ENCODE results near the gene CNEP1R1. TPM values are rescaled to one million over a fixed set of nuclear protein-coding genes. Genes with fewer than 3 reads are reported as not detected.

CNEP1R1 gene
- total and polyA plus RNA-seq, 2 of the 4 experiments (the other 2 are of a cell fraction) = 16.1 to 22.0 TPM

DNA sequence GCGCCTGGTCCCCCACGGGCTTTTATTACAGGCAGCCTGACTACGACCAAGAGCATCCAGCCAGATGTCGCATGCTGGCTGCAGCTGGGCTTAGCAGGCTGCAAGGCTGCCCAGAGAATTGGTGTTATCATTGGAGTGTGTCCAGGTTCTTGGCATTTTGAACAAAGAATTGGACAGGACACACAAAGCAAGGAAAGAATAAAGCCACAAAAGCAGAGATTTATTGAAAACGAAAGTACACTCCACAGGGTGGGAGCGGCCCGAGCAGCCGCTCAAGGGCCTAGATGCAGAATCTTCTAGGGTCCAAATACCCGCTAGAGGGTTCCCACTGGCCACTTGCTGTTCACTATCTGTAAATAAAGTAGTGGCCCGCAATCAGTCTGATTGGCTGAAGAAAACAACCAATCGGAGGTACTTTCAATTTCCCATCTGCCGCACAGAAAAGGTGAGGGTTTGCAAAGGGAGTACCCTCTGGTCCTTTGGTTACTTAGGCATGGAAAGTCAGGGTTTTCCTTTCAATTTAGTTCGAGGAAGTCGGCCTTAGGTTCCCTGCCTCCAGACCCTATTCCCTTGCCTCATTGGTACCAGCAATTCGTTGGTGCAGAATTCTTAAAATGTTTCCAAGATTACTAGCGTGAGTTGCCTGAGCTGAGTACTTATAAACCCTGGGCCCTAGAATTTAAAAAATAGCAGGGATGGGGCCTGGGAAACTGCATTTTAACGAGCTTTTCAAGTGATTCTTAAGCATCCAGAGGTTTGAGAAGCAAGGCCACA, 38.5 kb upstream of the CNEP1R1 start:
- no peaks in the 10 kb centered on the region for H3K9me1 ChIP-seq (ENCODE audit: insufficient read depth, low read length)
- H4K20me1 ChIP-seq (ENCODE audit: insufficient read depth, low read length) = no peaks in the 10 kb centered on the region
- H2BK120ac ChIP-seq (ENCODE audit: low read depth, low read length) = no peak overlapping the region
- H2BK15ac ChIP-seq (ENCODE audit: low read depth, low read length) = no peak overlapping the region
- no TSS peak for BruUV-seq (replicated peaks)
- peak overlapping the region; percentile 55; the same call in 1 of the 2 replicates for H3K4me2 ChIP-seq (ENCODE audit: low read depth, low read length)
- DNase-seq (peak; percentile 27), ATAC-seq (ENCODE audit: low read depth) (no peak; the same call in 1 of the 2 replicates)
- no peak overlapping the region for H3K4ac ChIP-seq (ENCODE audit: low read depth, low read length)
- H4K8ac ChIP-seq (ENCODE audit: low read depth in 2 of 2, low read length in 2 of 2) = no peak overlapping the region
- H3K79me1 ChIP-seq (ENCODE audit: low read depth in 1 of 2, low read length in 2 of 2) = no peaks in the 10 kb centered on the region
- dilution Hi-C loops (cut with HindIII; ENCODE audit: low sequenced_read_pairs, unreplicated experiment) = no loop called here
- H3K4me1 ChIP-seq (ENCODE audit: control insufficient read depth, insufficient read depth, low read length) = no peaks in the 10 kb centered on the region
- no peak overlapping the region; the same call in 1 of the 2 replicates for H3K9ac ChIP-seq (ENCODE audit: low read depth, low read length)
- no peaks in the 10 kb centered on the region for H3K9me3 ChIP-seq (ENCODE audit: control insufficient read depth, insufficient read depth, low read length)
- H2AK9ac ChIP-seq (replicated peaks; ENCODE audit: low read depth, low read length, poor library complexity) = no peak overlapping the region
- TF ChIP-seq RCOR1 (IDR thresholded peaks at IDR 0.05; ENCODE audit: insufficient replicate concordance, low read length) = no peak
- TF ChIP-seq NFE2L2 (IDR thresholded peaks at IDR 0.05; ENCODE audit: low read depth, low read length) = no peak
- H3K14ac ChIP-seq (replicated peaks; ENCODE audit: low read depth, low read length) = no peak overlapping the region
- H3K56ac ChIP-seq (ENCODE audit: extremely low read depth, insufficient read depth, low read length) = no peak overlapping the region
- H3K23ac ChIP-seq (ENCODE audit: low read depth, low read length) = no peak overlapping the region
- no peak overlapping the region for H4K91ac ChIP-seq (ENCODE audit: insufficient read depth, low read depth, low read length)
- ChIA-PET CTCF (no interaction called here), POLR2A (ENCODE audit: unreplicated experiment) (no interaction called here)
- H2BK20ac ChIP-seq (ENCODE audit: low read depth, low read length) = no peak overlapping the region
- peaks cover 1% of the 10 kb centered on the region; the same call in 1 of the 2 replicates for H3K27me3 ChIP-seq (ENCODE audit: control insufficient read depth, insufficient read depth, low read length)
- in situ Hi-C loops (cut with MboI; ENCODE audit: low sequenced_read_pairs) = no loop called here
- H4K5ac ChIP-seq (ENCODE audit: low read depth, low read length) = no peak overlapping the region
- no peak overlapping the region for H2AK5ac ChIP-seq (ENCODE audit: low read depth, low read length)
- no peak overlapping the region for H3K18ac ChIP-seq (ENCODE audit: low read depth, low read length)
- H2AFZ ChIP-seq (replicated peaks; ENCODE audit: low read length, poor library complexity) = peak overlapping the region; percentile 76
- no peak overlapping the region for H2BK5ac ChIP-seq (ENCODE audit: low read depth, low read length, poor library complexity, severe bottlenecking)
- no peak overlapping the region for H3K27ac ChIP-seq (ENCODE audit: insufficient read depth, low read length)
- no peak overlapping the region for H3K4me3 ChIP-seq (ENCODE audit: insufficient read depth, low read depth, low read length)
- H3K36me3 ChIP-seq (ENCODE audit: control insufficient read depth, insufficient read depth, low read length) = no peaks in the 10 kb centered on the region
- WGBS, 2 experiments (ENCODE audit: extremely low coverage in 2 of 2, insufficient read length in 1 of 2) = 38% methylated on average over 6 of the region's 17 CpGs; no CpG with 5 or more reads in 1 of the 2 experiments
- intact Hi-C loops (cut with micrococcal nuclease) = no loop called here
